IPS-20b (cell line): Measurements from ENCODE around the gene LURAP1L.

Experiments used
- H3K27ac ChIP-seq: one replicate; pipeline ENCODE4 v1.5.1; 2013; ENCODE audit warnings: low read length
- H3K27me3 ChIP-seq: 2 replicates; pipeline ENCODE4 v1.6.1; 2013; ENCODE audit warnings: mild to moderate bottlenecking, low read length, inconsistent platforms; ENCODE audit not compliant: insufficient read depth
- H3K36me3 ChIP-seq: 2 replicates; pipeline ENCODE4 v1.6.1; 2013; ENCODE audit warnings: low read depth, mild to moderate bottlenecking, inconsistent platforms, low read length, moderate library complexity; ENCODE audit not compliant: insufficient read depth
- H3K4me1 ChIP-seq: 2 replicates; pipeline ENCODE4 v1.6.1; 2013; ENCODE audit warnings: mild to moderate bottlenecking, control low read depth, inconsistent platforms, low read length, moderate library complexity; ENCODE audit not compliant: insufficient read depth
- H3K4me3 ChIP-seq: 2 replicates; pipeline ENCODE4 v1.5.1; 2013; ENCODE audit warnings: mild to moderate bottlenecking, low read length, inconsistent platforms
- H3K9ac ChIP-seq: 2 replicates; pipeline ENCODE4 v1.6.1; 2013; ENCODE audit warnings: low read depth, mild to moderate bottlenecking, inconsistent platforms, low read length, moderate library complexity
- H3K9me3 ChIP-seq: 2 replicates; pipeline ENCODE4 v1.6.1; 2013; ENCODE audit warnings: mild to moderate bottlenecking, low read depth, low read length, inconsistent platforms; ENCODE audit not compliant: insufficient read depth

The LURAP1L gene

DNA sequence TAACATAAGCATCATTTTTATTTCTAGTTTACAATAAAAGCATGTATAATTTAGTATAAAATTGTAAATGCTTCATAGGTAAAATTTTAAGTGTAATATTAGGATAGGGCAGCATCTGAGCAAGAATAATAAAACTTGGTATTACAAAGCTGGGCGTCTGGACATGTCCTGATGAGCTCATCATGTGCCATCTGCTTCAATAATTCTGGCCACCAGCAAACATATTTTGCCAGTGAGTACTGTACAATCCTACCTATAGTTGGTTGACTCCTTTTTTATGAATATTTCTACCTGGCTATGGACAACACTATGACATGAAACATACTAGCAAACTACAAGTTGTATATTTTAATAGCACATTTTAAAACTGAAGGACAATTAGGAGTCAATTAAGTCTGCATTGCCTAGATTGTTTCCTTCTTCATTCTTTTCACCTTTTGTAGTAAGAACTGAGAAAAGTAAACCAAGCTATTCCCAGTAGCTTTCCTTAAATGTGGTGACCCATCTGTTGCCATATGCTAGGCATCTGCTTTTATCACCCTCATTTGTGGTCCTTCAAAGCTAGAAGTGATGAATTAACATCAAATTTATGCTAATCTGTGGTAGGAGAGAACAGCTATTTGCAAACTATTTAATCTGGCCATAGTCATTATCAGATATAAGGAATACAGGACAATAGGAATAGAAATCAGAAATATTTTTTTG lies 23.4 kb downstream of the LURAP1L start:
- H3K9ac ChIP-seq: no peak overlapping the region
- no peak overlapping the region for H3K4me3 ChIP-seq
- no peaks in the 10 kb centered on the region for H3K36me3 ChIP-seq
- no peaks in the 10 kb centered on the region for H3K4me1 ChIP-seq
- H3K9me3 ChIP-seq: no peaks in the 10 kb centered on the region
- H3K27me3 ChIP-seq: no peaks in the 10 kb centered on the region
- H3K27ac ChIP-seq: no peak overlapping the region

- Histone ChIP-seq H3K9ac (no peak overlapping the region), H3K27me3 (no peaks in the 10 kb centered on the region), H3K36me3 (no peaks in the 10 kb centered on the region), H3K9me3 (no peaks in the 10 kb centered on the region), H3K4me3 (no peak overlapping the region), H3K27ac (no peak overlapping the region), H3K4me1 (no peaks in the 10 kb centered on the region)
Observed at GRCh38 chr9:12801187-12801586, 26.4 kb downstream of the LURAP1L start.

- H3K4me1 ChIP-seq: no peaks in the 10 kb centered on the region
Observed at GRCh38 chr9:12801663-12802062, 26.8 kb downstream of the LURAP1L start.

DNA sequence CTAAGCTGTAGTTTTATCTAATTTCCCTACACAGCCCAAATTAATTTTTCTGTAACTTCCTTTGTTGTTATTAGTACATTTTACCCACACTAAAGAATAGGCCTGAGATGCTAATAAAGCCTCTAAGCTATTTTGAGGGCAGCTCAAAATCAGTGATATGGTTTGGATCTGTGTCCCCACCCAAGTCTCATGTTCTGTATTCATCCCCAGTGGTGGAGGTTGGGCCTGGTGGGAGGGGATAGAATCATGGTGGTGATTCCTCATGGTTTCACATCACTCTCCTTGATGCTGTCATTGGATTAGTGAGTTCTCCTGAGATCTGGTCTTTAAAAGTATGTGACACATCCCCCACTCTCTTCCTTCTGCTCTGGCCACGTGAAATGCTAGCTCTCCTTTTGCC lies 27.3 kb downstream of the LURAP1L start:
- no peak overlapping the region for H3K4me3 ChIP-seq
- H3K9ac ChIP-seq: no peak overlapping the region
- no peaks in the 10 kb centered on the region for H3K9me3 ChIP-seq
- no peaks in the 10 kb centered on the region for H3K27me3 ChIP-seq
- no peaks in the 10 kb centered on the region for H3K36me3 ChIP-seq
- H3K4me1 ChIP-seq: no peaks in the 10 kb centered on the region
- no peak overlapping the region for H3K27ac ChIP-seq

More at GRCh38 chr9:12801663-12802062, 26.8 kb downstream of the LURAP1L start:
- Histone ChIP-seq H3K27ac (no peak overlapping the region), H3K27me3 (no peaks in the 10 kb centered on the region), H3K4me3 (no peak overlapping the region), H3K36me3 (no peaks in the 10 kb centered on the region), H3K9ac (no peak overlapping the region), H3K9me3 (no peaks in the 10 kb centered on the region)

- no peak overlapping the region for H3K27ac ChIP-seq
- H3K27me3 ChIP-seq: no peaks in the 10 kb centered on the region
- H3K9ac ChIP-seq: no peak overlapping the region
- H3K36me3 ChIP-seq: no peaks in the 10 kb centered on the region
- H3K4me1 ChIP-seq: no peaks in the 10 kb centered on the region
- no peaks in the 10 kb centered on the region for H3K9me3 ChIP-seq
- no peak overlapping the region for H3K4me3 ChIP-seq
Observed at GRCh38 chr9:12808569-12808968, 33.7 kb downstream of the LURAP1L start.

DNA sequence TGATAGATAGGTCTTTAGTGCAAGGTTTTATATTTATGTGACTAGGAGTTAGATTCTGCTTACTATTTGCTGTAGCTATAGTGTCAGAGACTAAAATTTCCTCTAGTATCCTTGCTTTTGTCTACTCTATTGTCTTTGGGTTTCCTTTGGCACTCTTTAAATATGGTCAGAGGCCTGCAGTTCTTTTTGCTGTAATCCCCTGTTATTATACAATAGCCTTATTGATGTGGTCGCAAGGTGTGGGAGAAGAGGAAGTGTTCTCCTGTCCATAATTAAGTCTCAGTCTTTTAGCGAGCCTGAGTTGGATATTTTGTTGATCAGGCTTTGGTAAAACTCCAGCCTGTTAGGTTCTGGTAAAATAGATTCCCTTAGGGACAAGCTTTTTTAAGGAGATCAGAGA lies 34.9 kb downstream of the LURAP1L start:
- H3K9ac ChIP-seq: no peak overlapping the region
- H3K27ac ChIP-seq: no peak overlapping the region

DNA sequence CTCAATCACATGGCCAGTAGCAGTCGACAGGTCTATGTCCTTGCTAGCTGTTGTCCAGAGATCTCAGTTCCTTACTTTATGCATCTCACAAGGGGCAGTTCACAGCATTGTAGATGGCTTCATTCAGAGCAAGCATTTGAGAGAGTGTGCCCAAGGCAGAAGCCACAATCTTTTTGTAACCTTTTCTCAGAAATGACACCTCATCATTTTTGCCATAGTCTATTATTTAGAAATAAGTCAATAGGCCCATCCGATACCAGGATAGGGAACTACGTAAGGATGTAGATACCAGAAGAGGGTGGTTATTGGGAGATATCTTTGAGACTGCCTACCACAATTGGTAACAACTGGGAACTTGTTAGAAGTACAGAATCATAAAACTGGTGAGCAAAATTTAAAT lies 37.1 kb downstream of the LURAP1L start:
- Histone ChIP-seq H3K36me3 (no peaks in the 10 kb centered on the region), H3K9ac (no peak overlapping the region), H3K4me3 (no peak overlapping the region), H3K27me3 (no peaks in the 10 kb centered on the region), H3K27ac (no peak overlapping the region), H3K9me3 (no peaks in the 10 kb centered on the region), H3K4me1 (no peaks in the 10 kb centered on the region)

More for the DNA sequence above, 34.9 kb downstream of the LURAP1L start:
- Histone ChIP-seq H3K4me3 (no peak overlapping the region), H3K9me3 (no peaks in the 10 kb centered on the region), H3K27me3 (no peaks in the 10 kb centered on the region), H3K36me3 (no peaks in the 10 kb centered on the region), H3K4me1 (no peaks in the 10 kb centered on the region)

GRCh38 chr9:12812710-12813109 lies 37.9 kb downstream of the LURAP1L start:
- Histone ChIP-seq H3K9me3 (no peaks in the 10 kb centered on the region), H3K27ac (no peak overlapping the region), H3K9ac (no peak overlapping the region), H3K4me3 (no peak overlapping the region), H3K4me1 (no peaks in the 10 kb centered on the region), H3K36me3 (no peaks in the 10 kb centered on the region), H3K27me3 (no peaks in the 10 kb centered on the region)

GRCh38 chr9:12813533-12813932 lies 38.7 kb downstream of the LURAP1L start:
- H3K4me3 ChIP-seq: no peak overlapping the region
- H3K9me3 ChIP-seq: no peaks in the 10 kb centered on the region

GRCh38 chr9:12813960-12814876 lies 39.4 kb downstream of the LURAP1L start:
- H3K4me3 ChIP-seq: no peak overlapping the region
- H3K9me3 ChIP-seq: no peaks in the 10 kb centered on the region
- no peaks in the 10 kb centered on the region for H3K36me3 ChIP-seq
- H3K9ac ChIP-seq: no peak overlapping the region
- no peaks in the 10 kb centered on the region for H3K27me3 ChIP-seq
- no peaks in the 10 kb centered on the region for H3K4me1 ChIP-seq
- no peak overlapping the region for H3K27ac ChIP-seq

More at GRCh38 chr9:12813533-12813932, 38.7 kb downstream of the LURAP1L start:
- H3K27me3 ChIP-seq: no peaks in the 10 kb centered on the region
- H3K4me1 ChIP-seq: no peaks in the 10 kb centered on the region
- no peak overlapping the region for H3K27ac ChIP-seq
- H3K9ac ChIP-seq: no peak overlapping the region
- no peaks in the 10 kb centered on the region for H3K36me3 ChIP-seq

GRCh38 chr9:12814877-12815237 lies 40.0 kb downstream of the LURAP1L start:
- H3K27ac ChIP-seq: no peak overlapping the region
- no peak overlapping the region for H3K4me3 ChIP-seq
- H3K27me3 ChIP-seq: no peaks in the 10 kb centered on the region
- no peak overlapping the region for H3K9ac ChIP-seq
- no peaks in the 10 kb centered on the region for H3K36me3 ChIP-seq
- no peaks in the 10 kb centered on the region for H3K4me1 ChIP-seq
- no peaks in the 10 kb centered on the region for H3K9me3 ChIP-seq

DNA sequence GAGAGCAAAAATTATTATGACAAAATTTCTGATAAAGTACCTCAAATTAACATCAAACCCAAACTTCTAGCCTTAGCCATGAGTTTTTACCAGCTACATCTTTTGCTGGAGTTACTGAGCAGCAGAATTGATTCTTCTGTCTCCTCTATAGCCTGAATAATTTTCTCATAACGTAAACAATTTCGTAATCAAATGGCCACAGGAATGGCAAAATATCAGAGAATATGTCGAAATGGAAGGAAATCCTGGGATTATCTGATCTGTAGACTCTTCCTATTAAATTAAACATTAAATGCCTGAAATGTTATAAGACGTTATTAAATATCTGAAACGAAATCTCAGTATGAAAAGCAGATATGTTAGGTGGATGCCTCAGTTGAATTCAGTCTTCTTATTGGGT lies 41.1 kb downstream of the LURAP1L start:
- H3K27ac ChIP-seq: no peak overlapping the region
- no peak overlapping the region for H3K4me3 ChIP-seq
- no peak overlapping the region for H3K9ac ChIP-seq
- H3K27me3 ChIP-seq: no peaks in the 10 kb centered on the region
- no peaks in the 10 kb centered on the region for H3K4me1 ChIP-seq
- H3K9me3 ChIP-seq: no peaks in the 10 kb centered on the region
- H3K36me3 ChIP-seq: no peaks in the 10 kb centered on the region
